GM21390 (cell line): ENCODE measurements around the gene C3orf70.

Source experiments
- ATAC-seq: cut with Tn5 transposase; IDR thresholded peaks from one replicate; pipeline ENCODE4 v1.9.1; 2021; ENCODE audit not compliant: unreplicated experiment

The C3orf70 gene

DNA sequence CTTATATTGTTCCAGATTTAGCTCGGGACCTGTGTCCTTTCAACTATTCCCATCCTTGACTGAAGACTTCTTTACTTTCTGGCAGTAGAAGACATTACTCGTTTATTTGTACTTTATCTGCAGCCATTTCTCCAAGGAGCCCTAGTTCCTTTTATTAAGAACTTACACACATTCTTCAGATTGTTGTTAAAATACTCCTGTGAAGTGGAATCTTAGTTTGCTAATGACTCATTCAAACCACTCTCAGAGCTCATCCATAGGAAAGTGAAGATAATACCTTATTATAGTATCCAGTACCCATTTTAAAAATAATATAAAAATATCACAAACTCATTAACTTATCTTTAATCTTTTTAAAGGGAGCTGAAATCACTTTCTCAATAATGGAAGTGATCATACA, 63.5 kb downstream of the C3orf70 start:
- no peak for ATAC-seq

DNA sequence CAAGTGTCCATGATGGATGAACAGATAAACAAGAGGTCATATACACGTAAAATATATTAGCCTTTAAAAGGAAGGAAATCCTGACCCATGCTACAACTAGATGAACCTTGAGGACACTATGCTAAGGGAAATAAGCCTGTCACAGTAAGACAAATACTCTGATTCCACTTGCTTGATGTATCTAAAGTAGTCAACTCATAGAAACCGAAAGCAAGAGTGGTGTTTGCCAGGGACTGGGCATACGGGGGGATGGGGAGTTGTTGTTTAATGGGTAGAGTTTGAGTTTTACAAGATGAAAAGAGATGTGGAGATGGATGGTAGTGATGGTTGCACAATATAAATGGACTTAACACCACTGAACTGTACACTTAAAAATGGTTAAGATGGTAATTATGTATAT, 65.4 kb downstream of the C3orf70 start:
- ATAC-seq = no peak

DNA sequence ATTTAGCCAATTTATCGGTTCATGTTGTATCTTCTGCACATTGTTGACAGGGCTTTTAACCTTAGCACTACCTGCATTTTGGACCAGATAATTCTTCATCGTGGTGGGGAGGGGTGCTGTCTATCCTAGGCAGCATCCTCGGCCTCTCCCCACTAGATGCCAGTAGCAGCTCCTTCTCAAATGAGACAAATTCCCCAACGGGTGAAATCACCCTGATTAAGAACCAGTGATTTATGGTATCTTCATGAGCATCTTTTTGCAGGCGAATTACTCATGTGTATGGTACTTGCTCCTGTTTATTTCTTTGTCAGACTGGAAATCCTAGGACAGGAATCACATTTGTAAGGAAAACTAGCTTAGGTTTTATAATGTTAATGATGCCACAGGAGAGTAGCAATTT, 68.0 kb downstream of the C3orf70 start:
- no peak for ATAC-seq

DNA sequence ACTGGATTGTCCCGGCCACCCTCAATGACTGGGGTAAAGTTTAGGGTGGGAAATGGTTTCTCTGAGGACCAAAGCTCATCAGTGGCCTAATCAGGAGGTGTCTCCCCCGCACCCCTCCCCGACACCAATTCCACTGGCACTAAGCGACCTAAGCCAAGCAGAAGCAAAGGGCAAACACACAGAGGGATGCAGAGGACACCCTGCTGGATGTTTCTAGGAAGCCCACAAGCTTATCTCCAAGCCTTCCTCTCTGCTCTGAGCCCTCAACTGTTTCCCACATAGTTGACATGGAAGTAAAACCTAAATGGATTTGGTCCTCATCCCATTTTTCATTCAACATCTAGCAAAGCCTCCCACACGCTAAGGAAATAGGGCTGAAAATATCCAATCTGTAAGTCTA, 68.5 kb downstream of the C3orf70 start:
- no peak for ATAC-seq

DNA sequence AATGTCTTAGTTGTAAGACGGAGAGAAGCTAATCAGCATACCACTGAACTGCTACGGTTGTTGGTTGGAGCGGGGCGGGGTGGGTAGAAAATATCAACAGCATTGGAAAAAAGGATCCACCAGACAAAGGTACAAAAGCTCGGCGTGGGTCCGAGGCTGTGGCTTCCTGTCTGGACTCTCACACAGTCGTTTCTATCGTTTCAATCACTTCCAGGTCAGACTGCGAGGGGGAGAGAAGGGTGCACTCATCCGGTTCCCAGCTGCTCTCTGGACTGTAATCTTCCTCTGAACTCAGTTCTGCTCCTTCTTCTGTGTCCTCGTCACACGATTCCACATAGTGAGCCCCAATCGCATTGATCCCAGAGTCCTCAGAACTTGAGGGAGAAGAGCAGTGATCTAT, 70.0 kb downstream of the C3orf70 start:
- ATAC-seq = no peak

DNA sequence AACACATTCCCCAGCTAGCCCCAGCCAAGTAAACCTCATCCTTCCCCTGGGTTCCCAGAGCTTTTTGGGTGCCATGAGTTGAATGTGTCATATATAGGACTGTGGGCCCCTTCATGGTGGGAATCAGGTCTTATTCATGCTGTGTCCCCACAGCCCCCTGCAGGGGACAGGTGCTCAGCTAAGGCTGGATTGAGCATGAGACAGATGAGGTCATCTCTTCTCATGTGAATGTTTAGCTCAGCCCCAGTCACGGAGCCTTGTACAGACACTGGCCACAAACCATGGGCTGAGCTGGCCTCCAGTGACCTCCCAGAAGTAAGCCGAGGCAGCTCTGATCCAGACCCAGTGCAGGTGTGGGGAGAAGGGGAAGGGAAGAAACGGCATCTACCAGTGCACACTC, 70.7 kb downstream of the C3orf70 start:
- ATAC-seq = no peak

DNA sequence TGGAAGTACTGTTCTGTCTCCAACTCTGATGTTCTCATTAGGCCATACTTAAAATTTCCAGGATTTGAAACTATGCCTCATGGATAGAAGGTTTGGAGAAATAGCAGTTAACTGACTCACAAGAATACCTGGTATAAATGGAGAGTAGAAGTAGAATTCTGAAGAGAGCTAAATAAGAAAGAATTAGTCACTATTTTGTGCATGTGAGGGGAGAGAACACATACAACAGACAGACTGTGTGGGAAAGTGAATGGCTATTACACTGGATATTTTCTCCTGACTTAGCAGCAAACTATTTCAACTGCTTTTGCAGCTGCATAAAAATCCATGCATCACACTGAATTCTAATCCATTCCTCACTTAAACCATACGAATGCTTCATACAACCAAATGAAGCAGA, 71.3 kb downstream of the C3orf70 start:
- no peak for ATAC-seq

DNA sequence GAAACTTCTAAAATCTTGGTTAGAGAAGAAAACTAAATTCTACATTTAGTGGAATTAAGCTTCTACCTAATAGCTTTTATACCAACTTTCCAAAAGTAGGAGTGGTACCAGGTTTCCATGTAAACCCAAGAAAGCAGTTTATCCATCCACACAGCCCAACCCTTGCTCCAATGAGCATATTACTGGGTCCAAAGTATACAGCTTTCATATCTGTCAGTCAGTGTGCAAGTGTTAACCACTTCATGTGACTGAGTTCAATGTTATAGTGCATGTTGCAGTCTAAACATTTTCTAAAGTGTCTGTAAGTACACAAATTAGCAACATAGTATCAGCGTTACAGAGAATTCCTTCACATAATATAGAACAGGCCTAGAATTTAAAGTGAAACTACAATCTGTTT, 73.2 kb downstream of the C3orf70 start:
- ATAC-seq = no peak

DNA sequence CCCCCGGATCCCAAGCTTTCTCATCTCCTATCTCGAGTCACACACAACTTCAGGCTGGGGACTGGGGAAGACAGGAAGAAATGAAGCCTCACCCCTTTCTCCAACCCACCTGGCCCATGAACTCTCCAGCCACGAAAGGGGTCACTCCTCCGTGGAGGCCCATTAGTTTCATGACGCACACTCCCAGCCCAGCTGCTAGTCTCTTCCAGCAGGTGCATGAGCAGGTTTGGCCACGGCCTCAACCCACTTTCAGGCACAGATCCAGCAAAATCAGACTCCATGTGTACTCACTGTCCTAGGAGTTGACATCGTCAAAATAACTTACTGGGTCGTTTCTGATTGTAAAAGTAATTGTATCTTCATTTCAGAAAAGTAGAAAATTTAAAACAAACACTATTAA, 76.6 kb downstream of the C3orf70 start:
- no peak for ATAC-seq

DNA sequence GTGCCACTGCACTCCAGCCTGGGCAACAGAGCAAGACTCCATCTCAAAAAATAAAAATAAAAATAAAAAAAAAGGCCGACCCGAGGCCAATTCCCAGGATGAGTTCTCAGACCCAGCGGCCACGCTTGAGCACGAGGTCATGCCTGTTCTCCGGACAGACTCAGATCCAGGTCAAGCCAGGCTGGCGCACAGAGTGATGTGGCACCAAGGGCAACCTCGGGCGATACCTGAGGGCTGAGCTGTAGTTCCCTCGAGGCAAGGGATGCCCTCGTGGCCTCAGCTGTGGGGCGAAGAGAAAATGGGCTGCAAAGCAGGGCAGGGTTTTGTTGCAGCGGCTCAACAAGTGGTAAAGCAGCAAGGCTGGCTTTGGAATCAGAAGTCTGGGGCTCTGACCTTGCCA, 77.3 kb downstream of the C3orf70 start:
- ATAC-seq = no peak

DNA sequence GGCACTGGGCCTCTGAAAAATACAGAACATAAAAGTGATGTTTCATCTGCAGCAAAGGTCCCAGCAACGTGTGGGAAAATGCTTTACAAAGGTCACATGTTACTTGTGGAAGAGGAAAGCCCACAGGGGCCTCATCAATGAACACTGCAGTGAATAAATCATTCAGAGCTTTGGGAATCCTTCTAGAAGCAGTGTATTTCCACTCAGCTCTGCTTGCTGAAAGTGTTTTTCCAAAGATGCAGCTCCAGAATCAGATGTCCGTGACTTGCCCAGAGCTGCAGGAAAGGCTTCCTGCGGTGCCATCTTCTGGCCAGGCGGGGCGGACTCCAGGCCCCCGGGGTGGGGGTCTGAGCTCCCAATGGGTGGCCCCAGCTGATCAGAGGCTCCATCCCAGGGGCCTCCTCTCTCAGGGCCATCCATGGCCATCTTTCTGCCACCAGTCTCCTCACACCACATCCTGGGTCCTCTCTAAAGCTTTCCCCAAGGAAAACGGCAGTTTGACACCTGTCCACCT, 81.5 kb downstream of the C3orf70 start:
- no peak for ATAC-seq

DNA sequence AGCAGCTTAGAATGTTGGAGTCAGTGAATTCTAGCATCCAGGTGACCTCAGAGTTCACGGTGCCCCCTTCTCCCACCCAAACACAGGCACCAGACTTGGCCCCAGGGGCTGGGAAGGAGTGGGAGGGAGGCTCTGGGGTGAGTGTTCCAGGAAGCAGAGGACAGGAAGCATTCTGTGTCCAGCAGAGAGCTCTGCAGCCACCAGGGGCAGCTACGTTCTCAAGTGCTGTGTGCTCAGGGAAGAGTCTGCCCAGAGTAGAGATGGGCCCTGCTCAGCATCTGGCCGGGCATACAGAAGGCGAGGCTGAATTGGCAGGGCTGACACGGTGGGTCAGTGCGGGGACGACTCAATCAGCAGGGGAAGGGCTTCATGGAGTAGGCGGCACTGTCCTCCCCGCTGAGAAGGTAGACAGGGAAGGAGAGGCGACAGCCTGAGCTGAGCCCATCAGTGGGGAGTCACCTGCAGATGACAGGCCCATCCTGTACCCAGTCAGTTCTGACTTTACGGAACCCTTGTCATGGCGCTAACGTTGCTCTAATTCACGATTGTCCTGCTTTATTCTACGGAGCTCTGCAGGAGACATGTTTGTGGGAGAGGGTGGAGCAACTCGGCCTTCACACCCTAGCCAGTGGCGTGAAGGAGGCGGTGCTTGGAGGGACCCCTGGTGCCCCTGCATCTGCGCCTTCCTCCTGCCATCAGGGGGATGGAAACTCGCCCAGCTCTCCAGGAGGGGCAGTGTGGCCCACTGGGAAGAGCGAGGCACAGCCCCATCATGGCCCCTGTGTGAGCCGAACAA, 82.2 kb downstream of the C3orf70 start:
- no peak for ATAC-seq

DNA sequence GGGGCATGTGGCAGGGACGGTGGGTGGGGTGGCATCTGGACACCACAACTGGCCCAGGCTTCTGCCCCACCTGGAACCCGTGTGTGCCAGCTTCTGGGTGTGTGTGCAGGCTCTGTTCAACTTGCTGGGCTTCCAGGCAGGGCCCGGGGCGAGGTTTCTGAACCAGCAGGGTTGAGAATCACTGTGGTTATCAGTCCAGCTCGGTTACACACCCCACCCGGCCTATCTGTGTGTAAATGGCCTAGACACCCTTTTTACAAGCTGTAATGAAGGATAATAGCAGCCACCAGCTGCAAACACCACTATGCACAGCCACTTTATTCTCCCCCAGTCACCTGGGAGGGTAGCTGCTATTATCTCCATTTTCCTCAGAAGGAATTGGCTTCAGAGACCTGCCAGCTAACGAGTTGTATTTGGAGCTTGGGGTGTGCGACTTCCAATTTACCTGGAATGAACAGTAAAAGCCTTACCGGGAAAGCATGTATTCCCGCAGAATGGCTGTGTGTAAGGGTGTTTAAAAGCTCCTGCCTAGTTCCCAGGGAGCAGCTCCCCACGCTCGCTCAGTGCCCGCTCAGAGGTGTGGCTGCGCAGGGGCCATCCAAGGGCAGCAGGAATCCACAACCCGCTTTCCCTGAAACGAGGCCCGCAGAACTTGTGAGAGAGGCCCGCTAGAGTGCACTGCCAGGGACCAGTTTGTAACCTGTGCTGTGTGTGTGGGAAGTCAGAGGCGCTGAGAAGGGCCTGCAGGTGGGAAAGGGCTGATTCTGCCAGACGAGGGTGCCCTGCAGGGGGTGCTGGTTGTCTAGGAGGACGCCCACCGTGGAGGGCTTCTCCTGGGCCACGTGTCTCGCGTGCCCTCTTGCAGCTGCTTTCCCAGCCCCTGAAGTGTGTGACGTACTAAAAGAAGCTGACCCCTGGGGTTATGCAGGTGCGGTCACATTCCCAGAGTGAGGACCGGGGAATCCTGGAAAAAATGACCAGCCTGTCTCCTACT, 83.5 kb downstream of the C3orf70 start:
- no peak for ATAC-seq

DNA sequence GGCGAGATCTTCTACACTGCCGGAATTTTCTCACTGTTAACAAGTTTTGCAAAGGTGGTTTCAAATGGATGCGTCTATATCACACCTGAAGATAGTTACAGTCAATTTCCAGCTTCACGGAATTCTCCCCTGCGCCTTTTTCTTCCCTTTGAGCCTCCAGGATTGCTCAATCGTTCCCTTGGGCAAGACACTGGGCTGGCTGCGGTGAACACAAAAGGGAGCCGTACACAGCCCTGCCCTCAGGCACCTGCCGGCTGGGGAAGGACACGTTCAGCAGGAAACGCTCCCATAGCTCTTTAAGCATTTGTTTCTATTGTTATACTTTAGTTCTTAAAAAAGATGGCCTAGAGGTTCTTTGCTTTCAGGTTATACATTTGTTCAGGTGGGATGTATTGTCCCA, 85.7 kb downstream of the C3orf70 start:
- ATAC-seq = no peak

DNA sequence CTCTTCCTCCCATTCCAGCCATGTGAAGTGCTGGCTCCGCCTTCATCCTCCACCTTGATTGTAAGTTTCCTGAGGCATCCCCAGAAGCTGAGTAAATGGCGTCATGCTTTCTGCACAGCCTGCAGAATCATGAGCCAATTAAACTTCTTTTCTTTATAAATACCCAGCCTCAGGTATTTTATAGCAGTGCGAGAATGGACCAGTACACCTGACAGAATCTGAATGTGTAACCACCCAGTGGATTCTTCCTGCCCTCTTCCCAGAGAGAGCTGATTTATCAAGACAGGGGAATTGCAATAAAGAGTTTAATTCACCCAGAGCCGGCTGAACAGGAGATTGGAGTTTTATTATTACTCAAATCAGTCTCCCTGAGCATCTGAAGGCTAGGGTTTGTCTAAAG, 86.6 kb downstream of the C3orf70 start:
- ATAC-seq = no peak

DNA sequence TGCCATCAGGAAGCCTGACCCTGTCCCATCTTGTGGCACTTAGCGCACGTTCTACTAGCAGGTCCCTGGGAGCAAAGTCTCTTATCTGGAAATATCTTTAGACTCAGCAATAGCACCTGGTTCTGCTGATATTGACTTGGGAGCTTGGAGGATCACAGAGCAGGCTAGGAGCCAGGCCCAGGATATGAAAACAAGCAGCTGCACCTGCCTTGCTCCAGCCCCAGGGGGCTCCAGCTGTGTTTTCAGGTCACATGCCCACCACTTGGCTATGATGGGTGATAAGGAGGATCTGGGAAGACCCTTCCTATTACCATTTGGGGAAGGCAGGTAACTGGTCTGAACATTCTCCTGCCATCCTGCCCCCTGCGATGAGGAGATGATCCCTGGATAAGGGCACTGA, 87.8 kb downstream of the C3orf70 start:
- ATAC-seq = no peak

DNA sequence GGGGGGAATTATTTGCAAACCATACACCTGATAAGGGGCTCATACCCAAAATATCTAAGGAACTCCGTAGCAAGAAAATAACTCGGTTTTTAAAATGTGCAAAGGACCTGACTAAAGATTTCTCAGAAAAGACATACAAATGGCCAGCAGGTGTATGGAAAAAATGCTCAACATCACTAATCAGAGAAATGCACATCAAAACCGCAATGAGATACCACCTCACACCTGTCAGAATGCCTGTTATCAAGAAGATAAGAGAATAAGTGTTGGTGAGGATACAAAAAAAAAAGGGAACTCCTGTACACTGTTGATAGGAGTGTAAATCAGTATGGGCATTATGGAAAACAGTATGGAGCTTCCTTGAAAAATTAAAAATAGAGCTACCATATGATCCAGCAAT, 89.4 kb downstream of the C3orf70 start:
- no peak for ATAC-seq

DNA sequence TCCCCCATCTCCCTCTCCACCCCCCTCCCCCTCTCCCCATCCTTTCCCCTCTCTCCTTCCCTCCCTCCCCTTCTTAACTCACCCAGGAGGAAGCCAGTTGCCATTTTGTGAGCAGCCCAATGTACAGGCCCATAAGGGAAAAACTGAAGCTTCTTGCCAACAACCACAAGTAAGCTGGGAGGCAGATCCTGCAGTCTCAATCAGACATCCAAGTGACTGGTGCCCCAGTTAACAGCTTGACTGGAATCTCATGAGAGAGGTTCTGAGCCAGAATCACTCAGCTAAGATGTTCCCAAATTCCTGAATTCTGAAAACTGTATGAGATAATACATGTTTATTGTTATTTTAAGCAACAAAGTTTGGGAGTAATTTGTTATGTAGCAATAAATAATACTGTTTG, 90.7 kb downstream of the C3orf70 start:
- ATAC-seq = no peak

DNA sequence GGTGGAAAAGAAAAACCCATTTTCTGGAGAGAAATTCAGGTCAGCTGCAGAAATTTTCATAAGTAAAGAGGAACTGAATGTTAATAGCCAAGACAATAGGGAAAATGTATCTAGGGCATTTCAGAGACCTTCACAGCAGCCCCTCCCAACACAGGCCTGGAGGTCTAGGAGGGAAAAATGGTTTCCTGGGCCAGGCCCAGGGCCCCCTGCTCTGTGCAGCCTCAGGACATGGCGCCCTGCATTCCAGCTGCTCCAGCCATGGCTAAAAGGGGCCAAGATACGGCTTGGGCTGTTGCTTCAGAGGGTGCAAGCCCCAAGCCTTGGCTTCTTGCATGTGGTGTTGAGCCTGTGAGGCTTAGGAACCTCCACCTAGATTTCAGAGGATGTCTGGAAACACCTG, 92.2 kb downstream of the C3orf70 start:
- ATAC-seq = no peak

DNA sequence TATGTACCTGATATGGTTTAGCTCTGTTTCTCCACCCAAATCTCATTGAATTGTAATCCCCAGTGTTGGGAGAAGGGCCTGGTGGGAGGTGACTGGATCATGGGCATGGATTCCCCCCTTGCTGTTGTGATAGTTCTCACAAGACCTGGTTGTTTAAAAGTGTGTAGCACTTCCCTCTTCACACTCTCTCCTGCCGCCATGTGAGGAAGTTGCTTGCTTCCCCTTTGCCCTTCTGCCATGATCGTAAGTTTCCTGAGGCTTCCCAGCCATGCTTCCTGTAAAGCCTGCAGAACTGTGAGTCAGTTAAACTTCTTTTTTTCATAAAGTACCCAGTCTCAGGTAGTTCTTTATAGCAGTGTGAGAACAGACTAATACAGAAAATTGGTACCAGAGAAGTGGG, 93.1 kb downstream of the C3orf70 start:
- no peak for ATAC-seq

DNA sequence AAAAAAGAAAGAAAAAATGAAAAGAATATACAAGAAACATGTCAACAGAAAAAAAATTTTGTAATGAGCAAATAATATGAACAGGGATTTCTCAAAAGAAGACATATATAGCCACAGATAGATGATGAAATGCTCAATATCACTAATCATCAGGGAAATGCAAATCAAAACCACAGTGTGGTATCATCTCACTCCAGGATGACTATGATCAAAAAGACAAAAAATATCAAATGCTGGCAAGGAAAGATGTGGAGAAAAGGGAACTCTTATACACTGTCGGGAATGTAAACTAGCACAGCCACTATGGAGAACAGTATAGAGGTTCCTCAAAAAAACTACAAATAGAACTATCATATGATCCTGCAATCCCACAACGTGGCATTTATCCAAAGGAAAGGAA, 94.1 kb downstream of the C3orf70 start:
- ATAC-seq = no peak

DNA sequence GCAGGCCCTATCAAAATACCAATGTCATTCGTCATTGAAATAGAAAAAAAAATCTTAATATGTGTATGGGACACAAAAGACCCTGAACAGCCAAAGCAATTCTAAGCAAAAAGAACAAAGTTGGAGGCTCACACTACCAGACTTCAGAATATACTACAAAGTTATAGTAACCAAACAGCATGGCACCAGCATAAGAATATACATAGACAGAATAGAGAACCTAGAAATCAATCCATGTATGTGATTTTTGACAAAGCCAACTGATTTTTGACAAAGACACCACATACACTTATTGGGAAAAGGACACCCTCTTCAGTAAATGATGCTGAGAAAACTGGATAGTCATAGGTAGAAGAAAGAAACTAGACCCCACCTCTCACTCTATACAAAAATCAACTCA, 95.0 kb downstream of the C3orf70 start:
- ATAC-seq = no peak
